ENCODE results near the gene ZNF492. TPM values are rescaled to one million over a fixed set of nuclear protein-coding genes. Genes with fewer than 3 reads are reported as not detected.
"Not testable (repeated sequence)": the region's sequence is repeated elsewhere in the genome, so short reads cannot be mapped to it uniquely, and the experiment has no call there.

The ZNF492 gene
- total and polyA plus RNA-seq, 2 of the 8 experiments (the other 6 are each of a cell fraction or from before 2014, with no cell fraction given), result not detected

DNA sequence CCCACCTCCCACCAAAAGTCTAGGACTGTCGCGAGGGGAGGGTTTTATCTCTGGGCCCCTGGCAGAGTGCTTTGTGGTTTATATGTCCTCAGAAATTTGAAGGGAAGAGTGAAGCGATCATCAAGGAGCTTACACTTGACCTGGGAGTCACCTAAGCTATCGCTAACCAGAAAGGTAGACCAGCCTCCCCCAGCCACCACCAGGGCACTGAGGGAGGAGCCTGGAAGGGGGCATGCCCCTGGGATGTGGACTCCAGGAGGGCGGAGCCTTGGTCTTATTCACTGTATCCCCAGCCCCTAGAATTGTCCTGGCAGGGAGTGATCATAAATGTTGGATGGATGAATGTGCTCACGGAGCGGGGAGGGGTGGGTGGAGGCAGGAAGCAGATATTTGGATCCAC is 16.9 kb upstream of the ZNF492 start:
- H3K56ac ChIP-seq (replicated peaks; ENCODE audit: insufficient read length, low read depth, low read length); H3K9ac ChIP-seq (replicated peaks in 1 of 4; ENCODE audit: extremely low read depth in 1 of 4, low read depth in 3 of 4, low read length in 3 of 4); H3K18ac ChIP-seq (ENCODE audit: extremely low read depth, low read length); H3K4ac ChIP-seq (replicated peaks; ENCODE audit: insufficient read length, low read depth, low read length); DNase-seq (ENCODE audit: low read depth in 1 of 2, low spot score in 2 of 2); H2AK5ac ChIP-seq (ENCODE audit: low read depth, low read length); H3K23ac ChIP-seq (ENCODE audit: insufficient read length); H3K14ac ChIP-seq (ENCODE audit: insufficient read length); H4K5ac ChIP-seq (ENCODE audit: insufficient read length, low read depth, low read length); H2BK15ac ChIP-seq (ENCODE audit: low read length); H3K4me1 ChIP-seq (replicated peaks in 1 of 4; ENCODE audit: control insufficient read depth in 3 of 4, insufficient read depth in 4 of 4, low read length in 3 of 4); H3K79me1 ChIP-seq (ENCODE audit: low read depth, low read length); H3K27me3 ChIP-seq (replicated peaks in 1 of 4; ENCODE audit: control insufficient read depth in 3 of 4, extremely low read depth in 1 of 4, insufficient read depth in 3 of 4, low read length in 3 of 4); H2AFZ ChIP-seq (ENCODE audit: low read length); FAIRE-seq; H3K79me2 ChIP-seq (ENCODE audit: control insufficient read depth in 1 of 2, insufficient read depth in 2 of 2, low read length in 2 of 2); H4K8ac ChIP-seq (ENCODE audit: extremely low read depth, insufficient read depth, low read length); H3K4me2 ChIP-seq (ENCODE audit: insufficient read depth in 1 of 2, low read depth in 2 of 2, low read length in 2 of 2); H3K36me3 ChIP-seq (ENCODE audit: control insufficient read depth in 2 of 4, insufficient read depth in 4 of 4, low read length in 3 of 4); H3K4me3 ChIP-seq (ENCODE audit: extremely low read depth in 1 of 4, insufficient read depth in 2 of 4, low read depth in 3 of 4, low read length in 4 of 4); H2BK120ac ChIP-seq (replicated peaks; ENCODE audit: low read depth, low read length); POLR2A ChIA-PET (ENCODE audit: partially characterized antibody); H3K27ac ChIP-seq (ENCODE audit: low read depth, low read length); H4K91ac ChIP-seq (replicated peaks; ENCODE audit: insufficient read length, low read length); H3K23me2 ChIP-seq (ENCODE audit: low read depth, low read length); H2BK5ac ChIP-seq (ENCODE audit: low read depth, low read length); H2BK20ac ChIP-seq (ENCODE audit: low read length); H4K20me1 ChIP-seq (replicated peaks in 1 of 2; ENCODE audit: control insufficient read depth in 1 of 2, insufficient read depth in 2 of 2, low read length in 2 of 2); H2BK12ac ChIP-seq (ENCODE audit: low read depth, low read length): not testable (repeated sequence)
- 90% methylated on average over 7 of the region's 7 CpGs; no CpG with 5 or more reads in 1 of the 2 experiments for WGBS, 2 experiments (ENCODE audit: extremely low coverage in 1 of 2, insufficient coverage in 1 of 2, insufficient read length in 1 of 2, insufficient replicate concordance in 2 of 2, low coverage in 1 of 2, low lambda C conversion rate in 2 of 2, missing lambda C conversion rate in 1 of 2)
- CTCF ChIA-PET (ENCODE audit: partially characterized antibody), result interaction anchor here (1.1 to 1.2 kb wide), 2 partner anchors 9 kb away, joined by 3 read pairs; no protein-coding TSS in a partner anchor
- H3K9me3 ChIP-seq (ENCODE audit: insufficient read depth in 2 of 2, low read depth in 1 of 2, low read length in 1 of 2), result peaks cover 46 to 83% of the 10 kb centered on the region in 2 experiments

Data from H1 (cell line).